ENCODE data around the gene LIAS.
"Not testable (repeated sequence)": the region's sequence is repeated elsewhere in the genome, so short reads cannot be mapped to it uniquely, and the experiment has no call there.

The LIAS gene

GRCh38 chr4:39458505-39459300 is at the start of gene LIAS, which contains the start of gene RPL9:
TSS of gene LIAS (plus strand) at chr4:39459056. CDS start at chr4:39459118, 62 bp downstream.
TSS of gene RPL9 (minus strand) at chr4:39458922. CDS start at chr4:39458439, 483 bp downstream.
- peak; percentile 98 to 99 (median 99) for DNase-seq

- no peak for DNase-seq
Observed at GRCh38 chr4:39410415-39410814, 48.4 kb upstream of the LIAS start.

GRCh38 chr4:39411561-39411960 is 47.3 kb upstream of the LIAS start:
- DNase-seq, result not testable (repeated sequence)

GRCh38 chr4:39415678-39416283 is 43.1 kb upstream of the LIAS start:
- no peak for DNase-seq

GRCh38 chr4:39422247-39422646 is 36.6 kb upstream of the LIAS start:
- no peak for DNase-seq

GRCh38 chr4:39425297-39425696 is 33.6 kb upstream of the LIAS start:
- not testable (repeated sequence) for DNase-seq

- DNase-seq, result no peak
Observed at GRCh38 chr4:39426728-39427127, 32.1 kb upstream of the LIAS start.

- DNase-seq, result no peak
Observed at GRCh38 chr4:39427520-39428114, 31.2 kb upstream of the LIAS start.

GRCh38 chr4:39429476-39430334 is 29.2 kb upstream of the LIAS start:
- DNase-seq, result no peak

GRCh38 chr4:39433878-39434492 is 24.9 kb upstream of the LIAS start:
- no peak for DNase-seq

- DNase-seq, result no peak
Observed at GRCh38 chr4:39435659-39436563, 22.9 kb upstream of the LIAS start.

GRCh38 chr4:39441593-39441992 is 17.3 kb upstream of the LIAS start:
- DNase-seq, result no peak

GRCh38 chr4:39442998-39443397 is 15.9 kb upstream of the LIAS start:
- DNase-seq, result no peak

GRCh38 chr4:39446483-39446841 is 12.4 kb upstream of the LIAS start:
- no peak for DNase-seq

- peak; percentile 78 to 89 (median 80) for DNase-seq
Observed at GRCh38 chr4:39446842-39447573, 11.8 kb upstream of the LIAS start.

- DNase-seq, result no peak
Observed at GRCh38 chr4:39450618-39451017, 8.2 kb upstream of the LIAS start.

- no peak for DNase-seq
Observed at GRCh38 chr4:39451423-39452023, 7.3 kb upstream of the LIAS start.

- no peak for DNase-seq
Observed at GRCh38 chr4:39452153-39452859, 6.5 kb upstream of the LIAS start.

GRCh38 chr4:39452860-39453587 is 5.8 kb upstream of the LIAS start:
- no peak for DNase-seq
